CD4-positive, alpha-beta T cell treated with Interleukin-6 at 100 ng/mL for 8 hours (primary cell): ENCODE measurements around the gene ZNF75A.

Source experiments
- DNase-seq: peaks from one replicate; pipeline ENCODE4 v3.0.0-alpha.2; 2020; ENCODE audit warnings: mixed read lengths, low spot score

Gene ZNF75A

GRCh38 chr16:3289998-3290673 lies 15.2 kb upstream of the ZNF75A start:
- DNase-seq, result no peak

- DNase-seq, result no peak
These were observed 12.7 kb upstream of the ZNF75A start for GRCh38 chr16:3292604-3293003.

- DNase-seq, result no peak
These were observed 10.1 kb upstream of the ZNF75A start for GRCh38 chr16:3295209-3295608.

GRCh38 chr16:3295783-3296182 lies 9.5 kb upstream of the ZNF75A start:
- no peak for DNase-seq

- DNase-seq, result no peak
These were observed 927 bp upstream of the ZNF75A start for GRCh38 chr16:3304370-3304769.

GRCh38 chr16:3306078-3306477 lies 781 bp downstream of the ZNF75A start:
- DNase-seq, result no peak

- no peak for DNase-seq
These were observed 6.2 kb downstream of the ZNF75A start for GRCh38 chr16:3311496-3311895.

GRCh38 chr16:3317315-3317999 lies 12.2 kb downstream of the ZNF75A start:
- no peak for DNase-seq

GRCh38 chr16:3321816-3322215 lies 16.5 kb downstream of the ZNF75A start:
- no peak for DNase-seq

- DNase-seq, result no peak
These were observed 22.2 kb downstream of the ZNF75A start for GRCh38 chr16:3327514-3327913.

- no peak for DNase-seq
These were observed 22.8 kb downstream of the ZNF75A start for GRCh38 chr16:3328104-3328503.

- DNase-seq, result no peak
These were observed 23.3 kb downstream of the ZNF75A start for GRCh38 chr16:3328643-3329042.

- no peak for DNase-seq
These were observed 40.7 kb downstream of the ZNF75A start for GRCh38 chr16:3346041-3346440.

GRCh38 chr16:3347586-3347985 lies 42.3 kb downstream of the ZNF75A start:
- no peak for DNase-seq

- no peak for DNase-seq
These were observed 43.4 kb downstream of the ZNF75A start for GRCh38 chr16:3348547-3349167.

- DNase-seq, result no peak
These were observed 43.9 kb downstream of the ZNF75A start for GRCh38 chr16:3349175-3349574.

GRCh38 chr16:3355589-3355988 lies 50.3 kb downstream of the ZNF75A start, which contains the start of gene OR2C1:
Gene OR2C1, plus strand, starts transcription at chr16:3355889. Its CDS starts 52 bp downstream, at chr16:3355941.
- DNase-seq, result no peak

- DNase-seq, result no peak
These were observed 50.8 kb downstream of the ZNF75A start for GRCh38 chr16:3356118-3356517.

- no peak for DNase-seq
These were observed 53.6 kb downstream of the ZNF75A start for GRCh38 chr16:3358871-3359270.

GRCh38 chr16:3362931-3363330 lies 57.6 kb downstream of the ZNF75A start:
- no peak for DNase-seq

- no peak for DNase-seq
These were observed 58.5 kb downstream of the ZNF75A start for GRCh38 chr16:3363793-3364192.

GRCh38 chr16:3364774-3365427 lies 59.6 kb downstream of the ZNF75A start:
- peak; percentile 86 for DNase-seq
